ENCODE results near the gene FADS6. TPM values are rescaled to one million over a fixed set of nuclear protein-coding genes. Genes with fewer than 3 reads are reported as not detected.

The FADS6 gene
- total RNA-seq, 4 donors from 2014 or later, result not detected

- TF ChIP-seq CTCF (IDR thresholded peaks at IDR 0.05), result no peak
- TF ChIP-seq POLR2A (IDR thresholded peaks at IDR 0.05), result no peak
- H3K4me3 ChIP-seq, result no peak overlapping the region
- H3K4me1 ChIP-seq, result peaks cover 0 to 19% of the 10 kb centered on the region in 2 donors
- intact Hi-C loops (cut with DNase I; ENCODE audit: low total_unique reads), result no loop called here
- no peak overlapping the region for H3K27ac ChIP-seq
- H3K9me3 ChIP-seq, result no peaks in the 10 kb centered on the region
- no peaks in the 10 kb centered on the region for H3K36me3 ChIP-seq
- no peak for DNase-seq
- H3K27me3 ChIP-seq, result no peaks in the 10 kb centered on the region
Measured at GRCh38 chr17:74838274-74838673, 55.2 kb downstream of the FADS6 start.

GRCh38 chr17:74836691-74837467 is 56.6 kb downstream of the FADS6 start:
- no peak for DNase-seq
- no peaks in the 10 kb centered on the region for H3K9me3 ChIP-seq
- peaks cover 0 to 8% of the 10 kb centered on the region in 2 donors for H3K4me1 ChIP-seq
- no peak overlapping the region for H3K4me3 ChIP-seq
- H3K27me3 ChIP-seq, result no peaks in the 10 kb centered on the region
- H3K27ac ChIP-seq, result no peak overlapping the region
- intact Hi-C loops (cut with DNase I; ENCODE audit: low total_unique reads), result no loop called here
- no peaks in the 10 kb centered on the region for H3K36me3 ChIP-seq
- no peak for TF ChIP-seq CTCF (IDR thresholded peaks at IDR 0.05)
- no peak for TF ChIP-seq POLR2A (IDR thresholded peaks at IDR 0.05)

- Histone ChIP-seq H3K36me3 (no peaks in the 10 kb centered on the region), H3K27me3 (no peaks in the 10 kb centered on the region), H3K27ac (no peak overlapping the region), H3K9me3 (no peaks in the 10 kb centered on the region), H3K4me3 (no peak overlapping the region), H3K4me1 (peaks cover 0 to 4% of the 10 kb centered on the region in 2 donors)
- TF ChIP-seq POLR2A (IDR thresholded peaks at IDR 0.05) (no peak), CTCF (IDR thresholded peaks at IDR 0.05) (no peak)
- no peak for DNase-seq
- intact Hi-C loops (cut with DNase I; ENCODE audit: low total_unique reads), result no loop called here
Measured at GRCh38 chr17:74836191-74836590, 57.2 kb downstream of the FADS6 start.

GRCh38 chr17:74833501-74834377 is 59.7 kb downstream of the FADS6 start:
- no peaks in the 10 kb centered on the region for H3K27me3 ChIP-seq
- TF ChIP-seq POLR2A (IDR thresholded peaks at IDR 0.05), result no peak
- no peak for TF ChIP-seq CTCF (IDR thresholded peaks at IDR 0.05)
- H3K27ac ChIP-seq, result no peak overlapping the region
- H3K9me3 ChIP-seq, result no peaks in the 10 kb centered on the region
- DNase-seq, result no peak
- intact Hi-C loops (cut with DNase I; ENCODE audit: low total_unique reads), result no loop called here
- H3K36me3 ChIP-seq, result no peaks in the 10 kb centered on the region
- H3K4me1 ChIP-seq, result no peaks in the 10 kb centered on the region
- H3K4me3 ChIP-seq, result no peak overlapping the region

GRCh38 chr17:74832421-74832820 is 61.0 kb downstream of the FADS6 start:
- no peaks in the 10 kb centered on the region for H3K27me3 ChIP-seq
- no peaks in the 10 kb centered on the region for H3K4me1 ChIP-seq
- H3K36me3 ChIP-seq, result no peaks in the 10 kb centered on the region
- no peak overlapping the region for H3K4me3 ChIP-seq
- H3K9me3 ChIP-seq, result no peaks in the 10 kb centered on the region
- no peak overlapping the region for H3K27ac ChIP-seq
- TF ChIP-seq POLR2A (IDR thresholded peaks at IDR 0.05) (no peak), CTCF (IDR thresholded peaks at IDR 0.05) (no peak)
- intact Hi-C loops (cut with DNase I; ENCODE audit: low total_unique reads), result no loop called here
- no peak for DNase-seq

Measured in uterus (tissue), 4 donors.